Measurements from ENCODE around the gene PRKAR1B.

DNA sequence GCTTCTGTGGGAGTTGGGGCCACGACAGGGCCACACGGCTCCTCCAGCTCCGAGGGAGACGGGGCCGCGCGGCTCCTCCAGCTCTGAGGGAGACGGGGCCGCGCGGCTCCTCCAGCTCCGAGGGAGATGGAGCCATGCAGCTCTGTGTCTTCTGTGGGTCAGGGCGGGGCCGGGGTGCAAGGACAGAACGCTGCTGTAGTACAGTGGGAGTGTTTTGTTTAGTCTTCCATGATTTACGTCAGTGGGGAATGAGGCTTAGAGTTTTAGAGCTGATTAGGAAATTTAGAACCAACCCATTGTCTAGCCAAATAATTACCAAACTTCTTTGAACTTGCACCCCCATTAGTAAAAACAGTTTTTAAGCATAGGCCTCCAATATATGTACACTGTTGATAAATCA lies 32.9 kb upstream of the PRKAR1B start:
- TF ChIP-seq, protein P1, sequence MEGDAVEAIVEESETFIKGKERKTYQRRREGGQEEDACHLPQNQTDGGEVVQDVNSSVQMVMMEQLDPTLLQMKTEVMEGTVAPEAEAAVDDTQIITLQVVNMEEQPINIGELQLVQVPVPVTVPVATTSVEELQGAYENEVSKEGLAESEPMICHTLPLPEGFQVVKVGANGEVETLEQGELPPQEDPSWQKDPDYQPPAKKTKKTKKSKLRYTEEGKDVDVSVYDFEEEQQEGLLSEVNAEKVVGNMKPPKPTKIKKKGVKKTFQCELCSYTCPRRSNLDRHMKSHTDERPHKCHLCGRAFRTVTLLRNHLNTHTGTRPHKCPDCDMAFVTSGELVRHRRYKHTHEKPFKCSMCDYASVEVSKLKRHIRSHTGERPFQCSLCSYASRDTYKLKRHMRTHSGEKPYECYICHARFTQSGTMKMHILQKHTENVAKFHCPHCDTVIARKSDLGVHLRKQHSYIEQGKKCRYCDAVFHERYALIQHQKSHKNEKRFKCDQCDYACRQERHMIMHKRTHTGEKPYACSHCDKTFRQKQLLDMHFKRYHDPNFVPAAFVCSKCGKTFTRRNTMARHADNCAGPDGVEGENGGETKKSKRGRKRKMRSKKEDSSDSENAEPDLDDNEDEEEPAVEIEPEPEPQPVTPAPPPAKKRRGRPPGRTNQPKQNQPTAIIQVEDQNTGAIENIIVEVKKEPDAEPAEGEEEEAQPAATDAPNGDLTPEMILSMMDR (IDR thresholded peaks at IDR 0.05), result no peak
- TF ChIP-seq POLR2A (IDR thresholded peaks at IDR 0.05), result no peak
